ELR (cell line): ENCODE measurements around the gene USP17L5.
"Not testable (repeated sequence)": the region's sequence is repeated elsewhere in the genome, so short reads cannot be mapped to it uniquely, and the experiment has no call there.

Experiments used
- DNase-seq: peaks from one replicate; pipeline ENCODE4 v3.0.0-alpha.2; 2015; ENCODE audit warnings: low read depth

The USP17L5 gene

GRCh38 chr4:9339103-9339502 lies at the start of gene USP17L5:
Gene USP17L5 (plus strand): TSS chr4:9339403. CDS start chr4:9339403, 0 bp downstream.
- DNase-seq, result not testable (repeated sequence)

GRCh38 chr4:9324191-9324590 lies 15.0 kb upstream of the USP17L5 start:
- not testable (repeated sequence) for DNase-seq

- DNase-seq, result not testable (repeated sequence)
These were observed 14.3 kb upstream of the USP17L5 start, which contains the start of gene USP17L24 for GRCh38 chr4:9324865-9325264. Gene USP17L24 (plus strand): TSS chr4:9325165. CDS start chr4:9325165, 0 bp downstream.

- not testable (repeated sequence) for DNase-seq
These were observed 9.6 kb upstream of the USP17L5 start, which contains the start of gene USP17L25 for GRCh38 chr4:9329611-9330010. Gene USP17L25 (plus strand): TSS chr4:9329911. CDS start chr4:9329911, 0 bp downstream.

- DNase-seq, result not testable (repeated sequence)
These were observed 4.8 kb upstream of the USP17L5 start, which contains the start of gene USP17L26 for GRCh38 chr4:9334358-9334757. Gene USP17L26 (plus strand): TSS chr4:9334658. CDS start chr4:9334658, 0 bp downstream.

- DNase-seq, result not testable (repeated sequence)
These were observed 4.6 kb downstream of the USP17L5 start, which contains the start of gene USP17L27 for GRCh38 chr4:9343848-9344247. Gene USP17L27 (plus strand): TSS chr4:9344148. CDS start chr4:9344148, 0 bp downstream.

- DNase-seq, result not testable (repeated sequence)
These were observed 9.4 kb downstream of the USP17L5 start, which contains the start of gene USP17L28 for GRCh38 chr4:9348593-9348992. Gene USP17L28 (plus strand): TSS chr4:9348893. CDS start chr4:9348893, 0 bp downstream.

GRCh38 chr4:9350866-9351265 lies 11.7 kb downstream of the USP17L5 start:
- DNase-seq, result not testable (repeated sequence)

GRCh38 chr4:9353338-9353737 lies 14.1 kb downstream of the USP17L5 start, which contains the start of gene USP17L29:
Gene USP17L29 (plus strand): TSS chr4:9353638. CDS start chr4:9353638, 0 bp downstream.
- DNase-seq, result not testable (repeated sequence)

- not testable (repeated sequence) for DNase-seq
These were observed 23.6 kb downstream of the USP17L5 start, which contains the start of gene USP17L30 for GRCh38 chr4:9362829-9363228. Gene USP17L30 (plus strand): TSS chr4:9363129. CDS start chr4:9363129, 0 bp downstream.

- not testable (repeated sequence) for DNase-seq
These were observed 40.7 kb downstream of the USP17L5 start for GRCh38 chr4:9379881-9380280.

GRCh38 chr4:9381012-9381534 lies 41.9 kb downstream of the USP17L5 start:
- DNase-seq, result not testable (repeated sequence)

- no peak for DNase-seq
These were observed 44.9 kb downstream of the USP17L5 start for GRCh38 chr4:9384126-9384525.

- DNase-seq, result not testable (repeated sequence)
These were observed 49.8 kb downstream of the USP17L5 start for GRCh38 chr4:9389001-9389400.
